Testis (tissue), 3 donors: ENCODE measurements around the gene PRDM15. TPM values are rescaled to one million over a fixed set of nuclear protein-coding genes. Genes with fewer than 3 reads are reported as not detected.

ENCODE experiments used
- DNase-seq: peaks from one replicate; pipeline ENCODE4 v3.0.0-alpha.2; 2019
- H3K27ac ChIP-seq, 2 donors: fragments of 200-600 bp; sonication (generic); one replicate each; pipeline ENCODE4 v1.5.1; 2019
- H3K27me3 ChIP-seq: fragments of 200-600 bp; sonication (generic); one replicate; pipeline ENCODE4 v1.5.1; 2019
- H3K36me3 ChIP-seq: fragments of 200-600 bp; sonication (generic); one replicate; pipeline ENCODE4 v1.5.1; 2017; ENCODE audit warnings: low read depth; ENCODE audit errors: missing control alignments
- H3K4me1 ChIP-seq: fragments of 200-600 bp; sonication (generic); one replicate; pipeline ENCODE4 v1.5.1; 2019
- H3K4me3 ChIP-seq, 2 donors: fragments of 200-600 bp; sonication (generic); one replicate each; pipeline ENCODE4 v1.5.1; 2017 to 2019
- H3K9me3 ChIP-seq: fragments of 200-600 bp; sonication (generic); one replicate; pipeline ENCODE4 v1.5.1; 2017
- POLR2A ChIP-seq: fragments of 450-650 bp; IDR thresholded peaks from one replicate; pipeline ENCODE4 v1.6.1; 2017; ENCODE audit warnings: antibody characterized with exemption, mild to moderate bottlenecking, moderate library complexity
- WGBS, 2 donors: methylation state at CpG; one replicate each; pipeline ENCODE4 v1.1.5; 2018; 5-methylcytosine and 5-hydroxymethylcytosine counted together
- intact Hi-C: fragments of 100-400 bp; cut with DNase I; formaldehyde crosslinking; loops from one replicate; pipeline ENCODE4 v1.15.1; 2023; ENCODE audit warnings: low total_unique reads
- polyA plus RNA-seq: library from polyadenylated mRNA; stranded (reverse); fragments of 350-450 nt; fragmentation: Illumina TruSeq; extraction: RNeasy Lipid Tissue Mini Kit (QIAGEN cat#74804); gene quantifications from one replicate; pipeline ENCODE4 v1.2.3, GENCODE V29; 2014; ENCODE audit warnings: low read depth, low replicate concordance; ENCODE audit not compliant: insufficient read depth
- total RNA-seq, 2 donors: library from RNA; depleted of rRNA; stranded (reverse); fragments of >200 nt; gene quantifications; one replicate each; pipeline ENCODE4 v1.2.3, GENCODE V29; 2016
- TF ChIP-seq, protein P1 (sequence below), 3 experiments: fragments of 450-650 bp in 2 of 3; fragments of 200-600 bp in 1 of 3; sonication (generic) in 1 of 3; IDR thresholded peaks; one replicate each; pipeline ENCODE4 v1.5.1; 2016 to 2019; ENCODE audit warnings: antibody characterized with exemption in 3 of 3, mild to moderate bottlenecking in 2 of 3, moderate library complexity in 1 of 3

The PRDM15 gene
- total and polyA plus RNA-seq, 3 donors from 2014 or later: 8.2 to 21.4 (median 18.8) TPM

DNA sequence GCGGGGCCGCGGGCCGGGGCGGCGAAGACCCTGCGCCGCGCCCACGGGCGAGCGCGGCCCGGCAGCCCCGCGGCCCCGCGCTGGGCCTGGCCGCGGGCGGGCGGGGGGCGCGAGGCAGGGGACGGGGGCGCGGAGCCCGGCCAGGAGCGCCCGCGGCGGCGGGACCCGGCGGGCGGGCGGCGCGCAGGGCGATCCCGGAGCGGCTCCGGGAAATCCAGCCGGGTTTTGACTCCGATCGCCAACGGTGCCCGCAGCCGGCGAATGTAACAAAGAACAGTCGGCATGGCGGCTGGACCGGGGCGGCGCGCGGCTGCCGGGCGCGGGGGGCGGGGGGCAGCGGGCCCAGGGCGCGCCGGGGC is 334 bp downstream of the PRDM15 start:
- WGBS, 2 donors: 3% methylated on average over 5 of the region's 65 CpGs; no CpG with 5 or more reads in 1 of the 2 donors
- Histone ChIP-seq H3K4me3 (peak overlapping the region; percentile 72 to 79), H3K27me3 (no peaks in the 10 kb centered on the region), H3K4me1 (peaks cover 10% of the 10 kb centered on the region), H3K9me3 (no peaks in the 10 kb centered on the region), H3K27ac (no peak overlapping the region), H3K36me3 (no peaks in the 10 kb centered on the region)
- DNase-seq: peak; percentile 77
- intact Hi-C loops: no loop called here
- TF ChIP-seq, protein P1, sequence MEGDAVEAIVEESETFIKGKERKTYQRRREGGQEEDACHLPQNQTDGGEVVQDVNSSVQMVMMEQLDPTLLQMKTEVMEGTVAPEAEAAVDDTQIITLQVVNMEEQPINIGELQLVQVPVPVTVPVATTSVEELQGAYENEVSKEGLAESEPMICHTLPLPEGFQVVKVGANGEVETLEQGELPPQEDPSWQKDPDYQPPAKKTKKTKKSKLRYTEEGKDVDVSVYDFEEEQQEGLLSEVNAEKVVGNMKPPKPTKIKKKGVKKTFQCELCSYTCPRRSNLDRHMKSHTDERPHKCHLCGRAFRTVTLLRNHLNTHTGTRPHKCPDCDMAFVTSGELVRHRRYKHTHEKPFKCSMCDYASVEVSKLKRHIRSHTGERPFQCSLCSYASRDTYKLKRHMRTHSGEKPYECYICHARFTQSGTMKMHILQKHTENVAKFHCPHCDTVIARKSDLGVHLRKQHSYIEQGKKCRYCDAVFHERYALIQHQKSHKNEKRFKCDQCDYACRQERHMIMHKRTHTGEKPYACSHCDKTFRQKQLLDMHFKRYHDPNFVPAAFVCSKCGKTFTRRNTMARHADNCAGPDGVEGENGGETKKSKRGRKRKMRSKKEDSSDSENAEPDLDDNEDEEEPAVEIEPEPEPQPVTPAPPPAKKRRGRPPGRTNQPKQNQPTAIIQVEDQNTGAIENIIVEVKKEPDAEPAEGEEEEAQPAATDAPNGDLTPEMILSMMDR (IDR thresholded peaks at IDR 0.05): no peak
- no peak for TF ChIP-seq POLR2A

DNA sequence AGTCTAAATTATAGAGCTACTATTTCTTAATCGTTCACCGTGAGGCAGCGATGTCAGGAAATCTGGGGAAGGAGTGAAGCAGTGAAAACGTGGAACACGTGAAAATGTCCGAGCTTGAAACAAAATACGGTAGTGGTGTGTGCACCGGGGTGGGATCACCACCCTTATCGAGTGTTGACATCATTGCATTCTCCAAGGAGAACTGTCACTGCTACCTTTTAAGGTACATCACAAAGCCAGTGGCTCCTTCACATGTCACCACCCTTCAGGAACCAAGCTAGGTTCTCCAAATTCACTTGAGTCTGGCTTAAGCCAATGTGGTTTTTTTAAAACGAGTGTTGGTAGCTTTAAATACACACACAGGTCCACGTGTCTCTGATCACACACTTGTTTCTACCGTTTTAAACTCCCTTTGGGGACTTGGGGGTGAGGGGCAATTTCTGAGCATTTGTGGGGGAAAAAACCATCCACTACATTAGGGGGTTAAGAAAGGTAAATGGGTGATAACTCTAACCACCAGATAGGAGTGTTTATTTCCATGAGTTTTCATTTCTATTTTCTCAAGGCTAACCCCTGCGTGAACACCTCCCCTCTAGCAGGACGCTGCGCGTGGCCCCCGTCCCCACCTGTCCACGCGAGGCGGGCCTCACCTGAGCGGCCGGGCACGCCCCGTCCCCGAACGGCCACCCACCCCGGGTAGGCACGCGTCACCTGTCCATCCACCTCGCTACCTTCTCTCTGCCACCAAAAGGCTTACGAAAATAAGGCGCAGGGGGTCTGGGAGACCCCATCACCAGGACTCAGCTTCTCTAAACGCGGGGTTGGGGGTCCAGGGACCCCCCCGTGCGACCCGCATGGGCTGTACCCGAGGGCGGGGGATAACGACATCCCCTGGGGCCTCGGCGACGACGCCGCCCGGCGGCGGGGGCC is 978 bp downstream of the PRDM15 start:
- no peak for TF ChIP-seq POLR2A
- TF ChIP-seq, protein P1 (IDR thresholded peaks at IDR 0.05): no peak
- peak overlapping the region in 1 of 2 donors; percentile 50 for H3K27ac ChIP-seq
- peaks cover 10% of the 10 kb centered on the region for H3K4me1 ChIP-seq
- H3K27me3 ChIP-seq: no peaks in the 10 kb centered on the region
- intact Hi-C loops: no loop called here
- H3K36me3 ChIP-seq: no peaks in the 10 kb centered on the region
- no peaks in the 10 kb centered on the region for H3K9me3 ChIP-seq
- WGBS, 2 donors: 0 to 1% methylated on average over 26 to 38 of the region's 48 CpGs
- peak; percentile 28 for DNase-seq
- H3K4me3 ChIP-seq: peak overlapping the region; percentile 63 to 72

DNA sequence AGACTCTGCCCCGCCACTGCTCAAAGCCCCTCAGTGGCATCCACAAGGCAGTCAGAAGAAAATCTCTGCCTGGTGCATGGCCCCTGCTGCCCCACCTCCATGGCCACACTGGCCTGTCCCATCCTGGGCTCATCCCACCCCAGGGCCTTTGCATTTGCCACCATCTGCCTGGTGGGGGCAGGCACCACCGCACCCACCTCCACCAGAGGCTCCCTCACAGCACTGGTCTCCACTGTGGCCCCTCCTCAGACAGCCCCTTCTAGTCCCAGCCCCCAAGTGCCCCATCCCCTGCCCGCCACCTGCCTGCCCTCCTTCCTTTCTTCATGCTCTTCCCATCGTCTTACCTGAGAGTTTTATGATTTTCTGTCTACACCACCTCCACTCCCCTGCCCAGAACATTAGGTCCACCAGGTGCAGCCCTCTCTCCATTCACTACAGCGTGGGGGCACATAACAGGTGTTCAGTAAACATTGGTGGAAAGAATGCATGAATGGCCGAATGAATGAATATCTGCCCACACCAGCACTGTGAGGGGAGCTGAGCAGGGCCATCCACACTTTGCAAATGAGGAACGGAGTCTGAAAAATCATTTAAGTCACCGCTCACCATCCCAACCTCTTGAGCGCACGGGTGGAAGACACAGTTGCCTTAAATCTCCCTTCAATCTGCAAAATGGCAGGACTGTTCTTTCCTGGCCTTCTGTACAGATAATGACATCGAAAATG is 2.1 kb downstream of the PRDM15 start:
- H3K4me3 ChIP-seq: no peak overlapping the region
- H3K36me3 ChIP-seq: no peaks in the 10 kb centered on the region
- DNase-seq: no peak
- TF ChIP-seq POLR2A: no peak
- TF ChIP-seq, protein P1 (IDR thresholded peaks at IDR 0.05): no peak
- WGBS, 2 donors: 67 to 77% methylated on average over 10 to 11 of the region's 11 CpGs
- peaks cover 10% of the 10 kb centered on the region for H3K4me1 ChIP-seq
- H3K9me3 ChIP-seq: no peaks in the 10 kb centered on the region
- intact Hi-C loops: no loop called here
- H3K27ac ChIP-seq: no peak overlapping the region
- no peaks in the 10 kb centered on the region for H3K27me3 ChIP-seq

DNA sequence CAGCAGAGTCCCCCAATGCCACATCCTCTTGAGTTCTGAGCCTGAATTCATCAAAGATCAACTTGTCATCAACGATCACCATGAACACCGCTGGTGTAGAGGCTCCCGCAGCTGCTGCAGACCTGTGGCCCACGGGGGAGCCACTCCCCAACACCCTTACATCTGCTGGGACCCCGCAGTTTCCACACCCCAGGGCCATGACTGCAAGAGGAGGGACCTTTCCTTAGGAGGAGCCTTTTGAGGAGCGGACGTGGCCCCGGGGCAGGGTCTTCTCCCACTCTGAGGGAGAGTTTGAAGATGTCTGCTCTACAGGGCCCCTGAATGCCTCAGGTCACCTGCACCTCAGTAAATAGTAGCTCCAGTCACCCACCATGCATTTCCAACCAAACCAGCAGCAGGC is 2.7 kb downstream of the PRDM15 start:
- intact Hi-C loops: no loop called here
- no peaks in the 10 kb centered on the region for H3K9me3 ChIP-seq
- no peaks in the 10 kb centered on the region for H3K27me3 ChIP-seq
- no peak overlapping the region for H3K4me3 ChIP-seq
- 89 to 93% methylated on average over 2 to 8 of the region's 8 CpGs for WGBS, 2 donors
- H3K36me3 ChIP-seq: no peaks in the 10 kb centered on the region
- H3K27ac ChIP-seq: no peak overlapping the region
- TF ChIP-seq, protein P1 (IDR thresholded peaks at IDR 0.05): no peak
- TF ChIP-seq POLR2A: no peak
- H3K4me1 ChIP-seq: peaks cover 10% of the 10 kb centered on the region
- no peak for DNase-seq
